HEK293 (cell line): ENCODE results near the gene KATNAL1.

Experiments used
- CTCF ChIA-PET: fragments of 350-600 bp; formaldehyde crosslinking; extraction: SDS; loops from one replicate; lab custom pipeline; 2021; ENCODE audit warnings: antibody characterized with exemption; lab: Yijun Ruan, JAX
- POLR2A ChIA-PET: fragments of 300-600 bp; formaldehyde crosslinking; extraction: SDS; loops from one replicate; lab custom pipeline; 2020; ENCODE audit warnings: antibody characterized with exemption, inconsistent platforms; lab: Yijun Ruan, JAX
- H3K27ac ChIP-seq: fragments of 200-500 bp; sonication (Bioruptor generic); 2 replicates; pipeline ENCODE4 v1.5.1; 2014; ENCODE audit warnings: low read depth, low read length, control low read depth, inconsistent platforms; ENCODE audit errors: extremely low read depth
- H3K36me3 ChIP-seq, 2 experiments: fragments of 200-500 bp in 1 of 2; sonication (Bioruptor generic) in 1 of 2; 1 replicate in 1 of 2; 2 replicates in 1 of 2; pipeline ENCODE4 v1.5.1; 2014 to 2017; ENCODE audit warnings: inconsistent platforms in 2 of 2, low read length in 2 of 2; ENCODE audit not compliant: control insufficient read depth in 2 of 2, insufficient read depth in 1 of 2
- H3K4me1 ChIP-seq: fragments of 200-500 bp; sonication (Bioruptor generic); 2 replicates; pipeline ENCODE4 v1.5.1; 2014; ENCODE audit warnings: mild to moderate bottlenecking, low read length, inconsistent platforms; ENCODE audit not compliant: control insufficient read depth, insufficient read depth
- H3K4me3 ChIP-seq: 2 replicates; pipeline ENCODE4 v1.5.1; 2011; ENCODE audit warnings: low read depth, mild to moderate bottlenecking, control low read depth, low read length, moderate library complexity
- H3K9me3 ChIP-seq: fragments of 200-500 bp; sonication (Bioruptor generic); 2 replicates; pipeline ENCODE4 v1.5.1; 2014; ENCODE audit warnings: low read depth, low read length, inconsistent platforms; ENCODE audit not compliant: control insufficient read depth, insufficient read depth
- RBAK ChIP-seq: fragments of 450-650 bp; formaldehyde crosslinking; IDR thresholded peaks from 2 replicates; pipeline ENCODE4 v1.5.1; 2016; ENCODE audit warnings: missing biosample characterization, missing genetic modification characterization
- SCRT1 ChIP-seq: fragments of 450-650 bp; formaldehyde crosslinking; IDR thresholded peaks from 2 replicates; pipeline ENCODE4 v1.5.1; 2016; ENCODE audit warnings: missing biosample characterization, missing genetic modification characterization, borderline replicate concordance
- SP2 ChIP-seq: fragments of 450-650 bp; formaldehyde crosslinking; IDR thresholded peaks from 2 replicates; pipeline ENCODE4 v1.5.1; 2016; ENCODE audit warnings: missing biosample characterization, missing genetic modification characterization
- SP3 ChIP-seq: fragments of 450-650 bp; formaldehyde crosslinking; IDR thresholded peaks from 2 replicates; pipeline ENCODE4 v1.5.1; 2016; ENCODE audit warnings: missing biosample characterization, missing genetic modification characterization
- ZBTB8A ChIP-seq: fragments of 450-650 bp; formaldehyde crosslinking; IDR thresholded peaks from 2 replicates; pipeline ENCODE4 v1.5.1; 2016; ENCODE audit warnings: missing biosample characterization, missing genetic modification characterization
- ZNF112 ChIP-seq: fragments of 450-650 bp; formaldehyde crosslinking; IDR thresholded peaks from 2 replicates; pipeline ENCODE4 v1.5.0; 2017; ENCODE audit warnings: missing biosample characterization, missing genetic modification characterization
- ZNF121 ChIP-seq: fragments of 450-650 bp; formaldehyde crosslinking; IDR thresholded peaks from 2 replicates; pipeline ENCODE4 v1.5.1; 2016; ENCODE audit warnings: missing biosample characterization, missing genetic modification characterization
- ZNF133 ChIP-seq: fragments of 450-650 bp; formaldehyde crosslinking; IDR thresholded peaks from 2 replicates; pipeline ENCODE4 v1.5.1; 2016; ENCODE audit warnings: missing biosample characterization, missing genetic modification characterization
- ZNF155 ChIP-seq: fragments of 450-650 bp; formaldehyde crosslinking; IDR thresholded peaks from 2 replicates; pipeline ENCODE4 v1.5.1; 2016; ENCODE audit warnings: missing biosample characterization, missing genetic modification characterization
- ZNF214 ChIP-seq: fragments of 450-650 bp; formaldehyde crosslinking; IDR thresholded peaks from 2 replicates; pipeline ENCODE4 v1.5.1; 2017; ENCODE audit warnings: missing biosample characterization, mild to moderate bottlenecking, missing genetic modification characterization, borderline replicate concordance
- ZNF24 ChIP-seq: fragments of 450-650 bp; formaldehyde crosslinking; IDR thresholded peaks from 2 replicates; pipeline ENCODE4 v1.5.1; 2016; ENCODE audit warnings: missing biosample characterization, missing genetic modification characterization
- ZNF248 ChIP-seq: fragments of 450-650 bp; formaldehyde crosslinking; IDR thresholded peaks from 2 replicates; pipeline ENCODE4 v1.5.1; 2017; ENCODE audit warnings: missing biosample characterization, missing genetic modification characterization
- ZNF302 ChIP-seq: fragments of 450-650 bp; formaldehyde crosslinking; IDR thresholded peaks from 2 replicates; pipeline ENCODE4 v1.5.1; 2016; ENCODE audit warnings: missing biosample characterization, missing genetic modification characterization, low read depth
- ZNF354C ChIP-seq: fragments of 450-650 bp; formaldehyde crosslinking; IDR thresholded peaks from 2 replicates; pipeline ENCODE4 v1.5.1; 2016; ENCODE audit warnings: missing biosample characterization, missing genetic modification characterization, low read depth, borderline replicate concordance
- ZNF514 ChIP-seq: fragments of 450-650 bp; formaldehyde crosslinking; IDR thresholded peaks from 2 replicates; pipeline ENCODE4 v1.5.1; 2016; ENCODE audit warnings: missing biosample characterization, missing genetic modification characterization
- ZNF776 ChIP-seq: fragments of 450-650 bp; formaldehyde crosslinking; IDR thresholded peaks from 2 replicates; pipeline ENCODE4 v1.5.0; 2017; ENCODE audit warnings: missing biosample characterization, missing genetic modification characterization, borderline replicate concordance
- ZNF792 ChIP-seq: fragments of 450-650 bp; formaldehyde crosslinking; IDR thresholded peaks from 2 replicates; pipeline ENCODE4 v1.5.1; 2016; ENCODE audit warnings: missing biosample characterization, missing genetic modification characterization
- TF ChIP-seq, protein P1 (sequence below): fragments of 450-650 bp; formaldehyde crosslinking; IDR thresholded peaks from 2 replicates; pipeline ENCODE4 v1.5.1; 2017; ENCODE audit warnings: missing biosample characterization, missing genetic modification characterization
- TF ChIP-seq, protein P2 (sequence below): fragments of 450-650 bp; formaldehyde crosslinking; IDR thresholded peaks from 2 replicates; pipeline ENCODE4 v1.5.1; 2016; ENCODE audit warnings: missing biosample characterization, missing genetic modification characterization

The KATNAL1 gene

DNA sequence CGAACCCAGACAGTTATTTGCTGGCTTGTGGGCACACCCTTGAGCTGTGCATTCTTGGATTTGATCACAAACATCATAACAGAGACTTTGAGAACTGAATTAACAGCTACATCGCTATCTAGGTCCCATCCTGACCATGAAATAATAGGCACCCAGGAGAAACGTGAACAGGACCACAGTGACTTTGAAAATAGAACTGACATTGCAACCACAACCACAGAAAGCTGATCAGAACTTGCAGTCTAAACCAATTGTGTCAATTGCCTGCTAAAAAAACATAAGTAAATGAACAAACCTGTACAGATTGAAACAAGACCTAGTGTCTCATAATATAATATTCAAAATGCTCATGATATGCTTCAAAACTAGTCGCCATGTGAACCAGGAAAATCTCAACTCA is 18.3 kb upstream of the KATNAL1 start (continued):
- TF ChIP-seq ZBTB8A (tag by site-specific recombination) = no peak
- TF ChIP-seq, all 188 proteins: peak for 0

GRCh38 chr13:30323524-30323923 is 16.2 kb upstream of the KATNAL1 start:
- H3K4me3 ChIP-seq = no peak overlapping the region
- H3K9me3 ChIP-seq = no peaks in the 10 kb centered on the region
- H3K4me1 ChIP-seq = 0 out of 2 replicates have a peak, but pooled peaks cover 3% of the 10 kb centered on the region
- TF ChIP-seq SP3 (tag by site-specific recombination) (no peak), ZNF514 (no peak), ZNF248 (tag by site-specific recombination) (no peak), ZNF354C (tag by site-specific recombination) (no peak)
- TF ChIP-seq, all 188 proteins: peak for 0
- POLR2A ChIA-PET = no interaction called here
- Histone ChIP-seq H3K27ac (no peak overlapping the region), H3K36me3 (no peaks in the 10 kb centered on the region)
- CTCF ChIA-PET = no interaction called here

DNA sequence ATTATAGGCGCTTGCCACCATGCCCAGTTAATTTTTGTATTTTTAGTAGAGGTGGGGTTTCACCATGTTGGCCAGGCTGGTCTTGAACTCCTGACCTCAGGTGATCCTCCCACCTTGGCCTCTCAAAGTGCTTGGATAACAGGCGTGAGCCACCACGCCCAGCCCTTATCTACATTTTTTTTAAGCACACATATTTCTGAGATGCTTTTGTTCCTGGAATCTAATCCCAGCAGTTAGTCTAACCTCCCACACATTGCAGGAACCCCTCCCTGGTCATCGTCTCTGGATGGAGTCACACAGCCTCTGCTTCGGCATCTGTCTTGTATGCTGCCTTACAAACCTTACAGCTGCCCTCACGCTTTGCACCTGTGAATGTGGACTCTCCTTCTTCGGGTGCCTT is 15.1 kb upstream of the KATNAL1 start:
- TF ChIP-seq ZNF121 (tag by site-specific recombination) = no peak
- no peak for TF ChIP-seq ZNF24 (tag by site-specific recombination)
- no peak for TF ChIP-seq SP2
- TF ChIP-seq, protein P1, sequence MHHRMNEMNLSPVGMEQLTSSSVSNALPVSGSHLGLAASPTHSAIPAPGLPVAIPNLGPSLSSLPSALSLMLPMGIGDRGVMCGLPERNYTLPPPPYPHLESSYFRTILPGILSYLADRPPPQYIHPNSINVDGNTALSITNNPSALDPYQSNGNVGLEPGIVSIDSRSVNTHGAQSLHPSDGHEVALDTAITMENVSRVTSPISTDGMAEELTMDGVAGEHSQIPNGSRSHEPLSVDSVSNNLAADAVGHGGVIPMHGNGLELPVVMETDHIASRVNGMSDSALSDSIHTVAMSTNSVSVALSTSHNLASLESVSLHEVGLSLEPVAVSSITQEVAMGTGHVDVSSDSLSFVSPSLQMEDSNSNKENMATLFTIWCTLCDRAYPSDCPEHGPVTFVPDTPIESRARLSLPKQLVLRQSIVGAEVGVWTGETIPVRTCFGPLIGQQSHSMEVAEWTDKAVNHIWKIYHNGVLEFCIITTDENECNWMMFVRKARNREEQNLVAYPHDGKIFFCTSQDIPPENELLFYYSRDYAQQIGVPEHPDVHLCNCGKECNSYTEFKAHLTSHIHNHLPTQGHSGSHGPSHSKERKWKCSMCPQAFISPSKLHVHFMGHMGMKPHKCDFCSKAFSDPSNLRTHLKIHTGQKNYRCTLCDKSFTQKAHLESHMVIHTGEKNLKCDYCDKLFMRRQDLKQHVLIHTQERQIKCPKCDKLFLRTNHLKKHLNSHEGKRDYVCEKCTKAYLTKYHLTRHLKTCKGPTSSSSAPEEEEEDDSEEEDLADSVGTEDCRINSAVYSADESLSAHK (tag by site-specific recombination) = no peak
- TF ChIP-seq RBAK (tag by site-specific recombination) = no peak
- TF ChIP-seq ZNF133 = no peak
- no peak for TF ChIP-seq ZNF776 (tag by site-specific recombination)
- TF ChIP-seq, protein P2, sequence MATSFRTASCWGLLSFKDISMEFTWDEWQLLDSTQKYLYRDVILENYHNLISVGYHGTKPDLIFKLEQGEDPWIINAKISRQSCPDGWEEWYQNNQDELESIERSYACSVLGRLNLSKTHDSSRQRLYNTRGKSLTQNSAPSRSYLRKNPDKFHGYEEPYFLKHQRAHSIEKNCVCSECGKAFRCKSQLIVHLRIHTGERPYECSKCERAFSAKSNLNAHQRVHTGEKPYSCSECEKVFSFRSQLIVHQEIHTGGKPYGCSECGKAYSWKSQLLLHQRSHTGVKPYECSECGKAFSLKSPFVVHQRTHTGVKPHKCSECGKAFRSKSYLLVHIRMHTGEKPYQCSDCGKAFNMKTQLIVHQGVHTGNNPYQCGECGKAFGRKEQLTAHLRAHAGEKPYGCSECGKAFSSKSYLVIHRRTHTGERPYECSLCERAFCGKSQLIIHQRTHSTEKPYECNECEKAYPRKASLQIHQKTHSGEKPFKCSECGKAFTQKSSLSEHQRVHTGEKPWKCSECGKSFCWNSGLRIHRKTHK (tag by site-specific recombination) = no peak
- no peak for TF ChIP-seq ZNF302 (tag by site-specific recombination)
- TF ChIP-seq ZNF792 (tag by site-specific recombination) = no peak
- TF ChIP-seq SP3 (tag by site-specific recombination) = no peak
- no peak for TF ChIP-seq ZNF214 (tag by site-specific recombination)
- TF ChIP-seq ZNF112 (tag by site-specific recombination) = no peak
- no peak for TF ChIP-seq SCRT1
- no peak for TF ChIP-seq ZNF155 (tag by site-specific recombination)
- CTCF ChIA-PET = no interaction called here
- POLR2A ChIA-PET = no interaction called here
- Histone ChIP-seq H3K4me3 (no peak overlapping the region), H3K27ac (no peak overlapping the region), H3K4me1 (0 out of 2 replicates have a peak, but pooled peaks cover 3% of the 10 kb centered on the region), H3K9me3 (no peaks in the 10 kb centered on the region), H3K36me3 (no peaks in the 10 kb centered on the region)
